Regular cardiac myocyte (primary cell): ENCODE data around the gene KRT34. TPM values are rescaled to one million over a fixed set of nuclear protein-coding genes. Genes with fewer than 3 reads are reported as not detected.

Experiments used
- total RNA-seq: library from RNA; depleted of rRNA; stranded (reverse); fragments of >200 nt; gene quantifications from 2 replicates; pipeline ENCODE4 v1.2.3, GENCODE V29; 2014

KRT34 gene
- 2.0 and 2.9 TPM in 2 replicates for total RNA-seq

GRCh38 chr17:41381943-41382342 lies at the start of gene KRT34:
TSS of gene KRT34 (minus strand) at chr17:41382306. CDS start at chr17:41382246, 60 bp downstream.

GRCh38 chr17:41424111-41424635 lies 42.1 kb upstream of the KRT34 start, which contains the start of gene KRT37:
TSS of gene KRT37 (minus strand) at chr17:41424585. CDS start at chr17:41424523, 62 bp downstream.

GRCh38 chr17:41396996-41397660 lies 15.0 kb upstream of the KRT34 start, which contains the start of gene KRT31:
TSS of gene KRT31 (minus strand) at chr17:41397608. CDS start at chr17:41397539, 69 bp downstream.

GRCh38 chr17:41369713-41370112 lies 12.4 kb downstream of the KRT34 start, which contains the start of gene KRT33B:
TSS of gene KRT33B (minus strand) at chr17:41369813. CDS start at chr17:41369750, 63 bp downstream.

GRCh38 chr17:41350381-41350878 lies 31.7 kb downstream of the KRT34 start, which contains the start of gene KRT33A:
TSS of gene KRT33A (minus strand) at chr17:41350828. CDS start at chr17:41350767, 61 bp downstream.

Other genes starting within 250 kb of the KRT34 start
- not detected in 2 replicates for gene KRTAP4-6, start 241.8 kb downstream of the KRT34 start, total RNA-seq
- not detected in 2 replicates for gene KRTAP4-5, start 232.5 kb downstream of the KRT34 start, total RNA-seq
- not detected in 2 replicates for gene KRTAP4-4, start 221.6 kb downstream of the KRT34 start, total RNA-seq
- not detected in 2 replicates for gene KRTAP4-3, start 214.1 kb downstream of the KRT34 start, total RNA-seq
- gene KRTAP4-2, start 204.1 kb downstream of the KRT34 start, total RNA-seq: not detected in 2 replicates
- gene KRTAP4-1, start 197.4 kb downstream of the KRT34 start, total RNA-seq: not detected in 2 replicates
- gene KRTAP9-1, start 192.4 kb downstream of the KRT34 start, total RNA-seq: not detected in 2 replicates
- not detected in 2 replicates for gene KRTAP9-2, start 155.7 kb downstream of the KRT34 start, total RNA-seq
- not detected in 2 replicates for gene KRTAP9-3, start 149.9 kb downstream of the KRT34 start, total RNA-seq
- gene KRTAP9-8, start 144.3 kb downstream of the KRT34 start, total RNA-seq: not detected in 2 replicates
- not detected in 2 replicates for gene KRTAP9-4, start 132.6 kb downstream of the KRT34 start, total RNA-seq
- gene KRTAP9-9, start 126.9 kb downstream of the KRT34 start, total RNA-seq: not detected in 2 replicates
- not detected in 2 replicates for gene KRTAP9-6, start 116.9 kb downstream of the KRT34 start, total RNA-seq
- gene KRTAP9-7, start 106.6 kb downstream of the KRT34 start, total RNA-seq: not detected in 2 replicates
- not detected in 2 replicates for gene KRTAP29-1, start 79.5 kb downstream of the KRT34 start, total RNA-seq
- gene KRTAP16-1, start 73.0 kb downstream of the KRT34 start, total RNA-seq: not detected in 2 replicates
- gene KRTAP17-1, start 66.6 kb downstream of the KRT34 start, total RNA-seq: not detected in 2 replicates
- gene KRT33A, start 31.5 kb downstream of the KRT34 start, total RNA-seq: not detected in 2 replicates
- under 0.01 TPM in 2 replicates for gene KRT33B, start 12.5 kb downstream of the KRT34 start, total RNA-seq
- gene KRT31, start 15.3 kb upstream of the KRT34 start, total RNA-seq: not detected in 2 replicates
- not detected in 2 replicates for gene KRT37, start 42.3 kb upstream of the KRT34 start, total RNA-seq
- not detected in 2 replicates for gene KRT38, start 58.7 kb upstream of the KRT34 start, total RNA-seq
- gene KRT32, start 85.1 kb upstream of the KRT34 start, total RNA-seq: not detected in 2 replicates
- not detected in 2 replicates for gene KRT35, start 98.8 kb upstream of the KRT34 start, total RNA-seq
- not detected in 2 replicates for gene KRT36, start 107.6 kb upstream of the KRT34 start, total RNA-seq
- 0.58 TPM in 1 of 2 replicates, not detected in the other for gene KRT13, start 123.3 kb upstream of the KRT34 start, total RNA-seq
- gene KRT15, start 136.6 kb upstream of the KRT34 start, total RNA-seq: 0.56 and 3.5 TPM in 2 replicates
- 71.3 and 87.2 TPM in 2 replicates for gene KRT19, start 146.0 kb upstream of the KRT34 start, total RNA-seq
- gene KRT9, start 189.8 kb upstream of the KRT34 start, total RNA-seq: not detected in 2 replicates
- gene KRT14, start 204.6 kb upstream of the KRT34 start, total RNA-seq: 0.38 and 0.56 TPM in 2 replicates
- under 0.01 and 0.28 TPM in 2 replicates for gene KRT16, start 230.5 kb upstream of the KRT34 start, total RNA-seq
- 1.9 and 7.0 TPM in 2 replicates for gene KRT17, start 242.3 kb upstream of the KRT34 start, total RNA-seq